ENCODE results near the gene A2ML1.
"Not testable (repeated sequence)": the region's sequence is repeated elsewhere in the genome, so short reads cannot be mapped to it uniquely, and the experiment has no call there.

The A2ML1 gene

GRCh38 chr12:8911606-8912268 is 89.3 kb downstream of the A2ML1 start:
- DNase-seq: no peak

GRCh38 chr12:8912914-8913313 is 90.5 kb downstream of the A2ML1 start:
- peak; percentile 65 for DNase-seq

- DNase-seq: no peak
These were observed 91.2 kb downstream of the A2ML1 start for GRCh38 chr12:8913702-8914032.

- peak; percentile 81 for DNase-seq
These were observed 91.8 kb downstream of the A2ML1 start, which contains the start of gene PHC1 for GRCh38 chr12:8914033-8914715. Gene PHC1, plus strand, starts transcription at chr12:8914509. Its CDS starts 3,169 bp downstream, at chr12:8917678.

DNA sequence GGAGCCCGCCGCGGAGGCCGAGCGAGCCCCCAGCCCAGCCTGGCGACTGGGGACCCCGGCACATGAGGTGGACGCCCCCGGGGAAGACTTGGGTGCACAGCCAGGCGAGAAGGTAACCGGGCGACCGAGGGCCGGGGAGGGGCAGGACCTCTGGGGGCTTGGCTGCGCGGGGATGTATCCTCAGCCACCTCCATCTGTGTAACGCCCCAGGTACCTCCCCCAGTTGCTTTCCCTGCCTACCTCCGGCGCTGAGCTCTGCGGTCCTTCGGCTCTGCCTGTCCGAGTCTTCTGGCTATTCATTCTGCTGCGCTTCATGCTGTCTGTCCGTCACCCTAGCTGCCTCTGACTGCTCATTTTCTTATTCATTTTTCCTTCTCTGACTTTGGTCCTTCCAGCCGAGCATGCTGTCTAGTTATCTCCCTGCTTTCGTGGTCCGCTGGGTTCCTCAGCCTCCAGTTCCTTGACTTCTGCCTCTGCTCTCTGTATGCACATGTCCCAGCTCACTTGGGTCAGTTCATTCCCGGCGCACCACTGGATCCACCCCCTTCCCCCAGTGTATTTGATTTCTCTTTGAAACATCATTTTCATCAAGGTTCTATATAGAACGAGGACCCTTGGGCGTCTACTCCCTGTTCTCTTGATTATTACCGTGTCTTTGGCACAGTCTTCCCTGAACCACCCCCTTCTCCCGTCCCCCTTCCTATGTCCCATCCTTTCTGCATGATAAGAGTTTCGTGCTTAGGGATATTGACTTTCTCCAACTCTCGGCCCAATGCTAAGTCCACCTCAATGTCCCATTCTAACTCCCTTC is 92.5 kb downstream of the A2ML1 start:
- DNase-seq: peak; percentile 74

DNA sequence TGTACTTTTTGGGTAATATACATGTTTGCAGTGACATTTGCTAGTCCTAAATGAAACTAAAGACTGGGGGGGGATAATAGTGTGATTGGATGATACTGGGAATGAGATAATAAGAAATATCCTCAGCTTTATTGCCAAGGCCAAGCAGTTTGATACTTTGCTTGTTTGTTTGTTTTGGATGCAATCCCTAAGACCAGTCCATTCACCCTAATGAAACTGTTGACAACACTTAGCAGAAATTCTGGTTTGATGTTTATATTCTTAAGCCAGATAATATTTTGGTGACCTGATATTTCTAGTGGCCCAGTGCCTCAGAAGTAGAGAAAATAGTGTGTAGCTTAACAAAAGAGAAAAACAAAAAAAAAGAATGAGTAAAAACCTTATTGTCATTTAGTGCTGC is 93.7 kb downstream of the A2ML1 start:
- DNase-seq: no peak

- no peak for DNase-seq
These were observed 94.6 kb downstream of the A2ML1 start for GRCh38 chr12:8917031-8917430.

DNA sequence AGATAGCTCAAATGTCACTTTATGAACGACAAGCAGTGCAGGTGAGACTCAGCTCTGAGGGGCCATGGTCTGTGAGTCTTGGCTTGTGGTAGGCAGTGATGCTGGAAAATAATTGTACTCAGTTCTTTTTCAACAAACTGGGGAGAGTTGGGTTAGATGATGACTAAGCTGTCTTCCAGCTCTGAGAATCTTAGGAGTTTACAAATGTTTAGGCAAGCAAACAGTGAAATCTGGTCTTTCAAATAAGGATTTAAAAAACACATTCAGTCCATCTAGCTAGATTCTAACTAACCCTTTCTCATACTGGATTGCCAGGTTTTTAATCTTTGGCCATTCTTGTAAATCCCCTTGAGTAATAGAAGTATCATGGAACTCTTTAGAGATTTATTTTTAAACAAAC is 95.3 kb downstream of the A2ML1 start:
- no peak for DNase-seq

DNA sequence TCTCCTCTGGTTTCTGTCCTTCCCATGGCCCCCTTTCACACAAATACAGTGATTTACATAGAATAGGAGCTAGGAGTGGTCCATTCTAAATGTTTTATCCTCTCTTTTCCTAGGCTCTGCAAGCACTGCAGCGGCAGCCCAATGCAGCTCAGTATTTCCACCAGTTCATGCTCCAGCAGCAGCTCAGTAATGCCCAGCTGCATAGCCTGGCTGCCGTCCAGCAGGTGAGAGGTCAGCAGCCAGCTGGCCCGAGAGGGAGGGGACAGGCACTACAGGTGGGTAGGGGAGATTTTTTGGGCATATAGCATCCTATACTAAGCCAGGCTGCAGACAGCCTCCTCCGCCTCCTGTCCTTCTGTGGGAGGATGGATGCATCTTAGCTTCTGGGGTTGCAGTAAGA is 97.2 kb downstream of the A2ML1 start:
- not testable (repeated sequence) for DNase-seq

- DNase-seq: no peak
These were observed 100.1 kb downstream of the A2ML1 start for GRCh38 chr12:8922544-8922943.
